ENCODE data around the gene PRSS37.

DNA sequence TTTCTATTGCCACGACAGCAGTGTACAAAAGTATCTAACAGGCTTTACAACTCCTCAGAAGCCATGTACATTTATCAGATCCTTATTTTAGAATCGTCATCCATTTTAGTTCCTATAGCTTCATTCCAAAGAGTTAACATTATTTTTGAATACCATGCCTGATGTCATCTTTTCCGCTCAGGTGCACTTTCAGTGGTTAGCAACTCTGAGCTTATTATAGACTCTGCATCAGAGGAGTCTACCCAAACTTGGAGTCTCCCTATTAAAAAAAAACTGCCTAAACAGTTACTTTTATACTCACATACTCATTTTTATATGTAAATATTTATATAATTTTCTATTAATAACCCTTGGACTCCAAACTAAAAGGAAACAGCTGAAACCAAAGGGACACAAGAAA, 31.6 kb upstream of the PRSS37 start:
- TF ChIP-seq, protein P1, sequence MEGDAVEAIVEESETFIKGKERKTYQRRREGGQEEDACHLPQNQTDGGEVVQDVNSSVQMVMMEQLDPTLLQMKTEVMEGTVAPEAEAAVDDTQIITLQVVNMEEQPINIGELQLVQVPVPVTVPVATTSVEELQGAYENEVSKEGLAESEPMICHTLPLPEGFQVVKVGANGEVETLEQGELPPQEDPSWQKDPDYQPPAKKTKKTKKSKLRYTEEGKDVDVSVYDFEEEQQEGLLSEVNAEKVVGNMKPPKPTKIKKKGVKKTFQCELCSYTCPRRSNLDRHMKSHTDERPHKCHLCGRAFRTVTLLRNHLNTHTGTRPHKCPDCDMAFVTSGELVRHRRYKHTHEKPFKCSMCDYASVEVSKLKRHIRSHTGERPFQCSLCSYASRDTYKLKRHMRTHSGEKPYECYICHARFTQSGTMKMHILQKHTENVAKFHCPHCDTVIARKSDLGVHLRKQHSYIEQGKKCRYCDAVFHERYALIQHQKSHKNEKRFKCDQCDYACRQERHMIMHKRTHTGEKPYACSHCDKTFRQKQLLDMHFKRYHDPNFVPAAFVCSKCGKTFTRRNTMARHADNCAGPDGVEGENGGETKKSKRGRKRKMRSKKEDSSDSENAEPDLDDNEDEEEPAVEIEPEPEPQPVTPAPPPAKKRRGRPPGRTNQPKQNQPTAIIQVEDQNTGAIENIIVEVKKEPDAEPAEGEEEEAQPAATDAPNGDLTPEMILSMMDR (conservative IDR thresholded peaks at IDR 0.05; ENCODE audit: low read length): no peak
- TF ChIP-seq EZH2phosphoT487 (IDR thresholded peaks at IDR 0.05; ENCODE audit: borderline replicate concordance, low read depth, low read length): no peak

Data from OCI-LY7 (cell line).